ENCODE results near the gene DRD3.

DNA sequence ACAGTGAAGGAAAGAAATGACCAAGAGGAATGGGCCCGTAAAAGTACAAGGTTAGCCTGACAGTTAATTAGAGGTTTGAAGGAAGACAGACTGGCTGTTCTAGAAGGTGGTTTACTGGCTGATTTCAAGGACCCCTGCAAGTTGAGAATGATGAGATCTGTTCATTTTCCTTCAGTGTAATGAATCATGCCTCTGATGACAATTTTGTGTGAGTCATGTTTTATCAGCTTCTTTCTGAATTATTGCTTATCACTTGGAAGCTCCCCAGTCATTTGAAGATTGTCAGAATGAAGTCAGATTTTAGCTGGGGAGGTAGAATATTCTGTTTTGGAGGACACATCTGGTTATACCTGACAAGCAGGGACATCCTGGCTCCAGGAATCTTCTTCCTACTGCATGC is 50.6 kb downstream of the DRD3 start:
- TF ChIP-seq, protein P1, sequence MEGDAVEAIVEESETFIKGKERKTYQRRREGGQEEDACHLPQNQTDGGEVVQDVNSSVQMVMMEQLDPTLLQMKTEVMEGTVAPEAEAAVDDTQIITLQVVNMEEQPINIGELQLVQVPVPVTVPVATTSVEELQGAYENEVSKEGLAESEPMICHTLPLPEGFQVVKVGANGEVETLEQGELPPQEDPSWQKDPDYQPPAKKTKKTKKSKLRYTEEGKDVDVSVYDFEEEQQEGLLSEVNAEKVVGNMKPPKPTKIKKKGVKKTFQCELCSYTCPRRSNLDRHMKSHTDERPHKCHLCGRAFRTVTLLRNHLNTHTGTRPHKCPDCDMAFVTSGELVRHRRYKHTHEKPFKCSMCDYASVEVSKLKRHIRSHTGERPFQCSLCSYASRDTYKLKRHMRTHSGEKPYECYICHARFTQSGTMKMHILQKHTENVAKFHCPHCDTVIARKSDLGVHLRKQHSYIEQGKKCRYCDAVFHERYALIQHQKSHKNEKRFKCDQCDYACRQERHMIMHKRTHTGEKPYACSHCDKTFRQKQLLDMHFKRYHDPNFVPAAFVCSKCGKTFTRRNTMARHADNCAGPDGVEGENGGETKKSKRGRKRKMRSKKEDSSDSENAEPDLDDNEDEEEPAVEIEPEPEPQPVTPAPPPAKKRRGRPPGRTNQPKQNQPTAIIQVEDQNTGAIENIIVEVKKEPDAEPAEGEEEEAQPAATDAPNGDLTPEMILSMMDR (IDR thresholded peaks at IDR 0.05) = no peak
- TF ChIP-seq POLR2A (IDR thresholded peaks at IDR 0.05) = no peak

Data from body of pancreas (tissue), 4 donors.